ENCODE data around the gene IL27RA. TPM values are rescaled to one million over a fixed set of nuclear protein-coding genes. Genes with fewer than 3 reads are reported as not detected.
"Not testable (repeated sequence)": the region's sequence is repeated elsewhere in the genome, so short reads cannot be mapped to it uniquely, and the experiment has no call there.

IL27RA gene
- total RNA-seq, 1 donor from 2014 or later = 6.5 TPM

- no peak for DNase-seq (ENCODE audit: low spot score in 2 of 2, unreplicated experiment in 2 of 2)
- H3K4me3 Mint-ChIP-seq = no peak overlapping the region
- no peak overlapping the region for H3K27ac Mint-ChIP-seq
- no peaks in the 10 kb centered on the region for H3K27me3 Mint-ChIP-seq (ENCODE audit: low read depth)
- TF ChIP-seq, protein P1, sequence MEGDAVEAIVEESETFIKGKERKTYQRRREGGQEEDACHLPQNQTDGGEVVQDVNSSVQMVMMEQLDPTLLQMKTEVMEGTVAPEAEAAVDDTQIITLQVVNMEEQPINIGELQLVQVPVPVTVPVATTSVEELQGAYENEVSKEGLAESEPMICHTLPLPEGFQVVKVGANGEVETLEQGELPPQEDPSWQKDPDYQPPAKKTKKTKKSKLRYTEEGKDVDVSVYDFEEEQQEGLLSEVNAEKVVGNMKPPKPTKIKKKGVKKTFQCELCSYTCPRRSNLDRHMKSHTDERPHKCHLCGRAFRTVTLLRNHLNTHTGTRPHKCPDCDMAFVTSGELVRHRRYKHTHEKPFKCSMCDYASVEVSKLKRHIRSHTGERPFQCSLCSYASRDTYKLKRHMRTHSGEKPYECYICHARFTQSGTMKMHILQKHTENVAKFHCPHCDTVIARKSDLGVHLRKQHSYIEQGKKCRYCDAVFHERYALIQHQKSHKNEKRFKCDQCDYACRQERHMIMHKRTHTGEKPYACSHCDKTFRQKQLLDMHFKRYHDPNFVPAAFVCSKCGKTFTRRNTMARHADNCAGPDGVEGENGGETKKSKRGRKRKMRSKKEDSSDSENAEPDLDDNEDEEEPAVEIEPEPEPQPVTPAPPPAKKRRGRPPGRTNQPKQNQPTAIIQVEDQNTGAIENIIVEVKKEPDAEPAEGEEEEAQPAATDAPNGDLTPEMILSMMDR (IDR thresholded peaks at IDR 0.05; ENCODE audit: unreplicated experiment) = no peak
- peaks cover 6% of the 10 kb centered on the region for H3K4me1 Mint-ChIP-seq
- H3K9me3 Mint-ChIP-seq = no peaks in the 10 kb centered on the region
- H3K36me3 Mint-ChIP-seq = no peaks in the 10 kb centered on the region
Observed at GRCh38 chr19:14022469-14022868, 9.1 kb upstream of the IL27RA start.

DNA sequence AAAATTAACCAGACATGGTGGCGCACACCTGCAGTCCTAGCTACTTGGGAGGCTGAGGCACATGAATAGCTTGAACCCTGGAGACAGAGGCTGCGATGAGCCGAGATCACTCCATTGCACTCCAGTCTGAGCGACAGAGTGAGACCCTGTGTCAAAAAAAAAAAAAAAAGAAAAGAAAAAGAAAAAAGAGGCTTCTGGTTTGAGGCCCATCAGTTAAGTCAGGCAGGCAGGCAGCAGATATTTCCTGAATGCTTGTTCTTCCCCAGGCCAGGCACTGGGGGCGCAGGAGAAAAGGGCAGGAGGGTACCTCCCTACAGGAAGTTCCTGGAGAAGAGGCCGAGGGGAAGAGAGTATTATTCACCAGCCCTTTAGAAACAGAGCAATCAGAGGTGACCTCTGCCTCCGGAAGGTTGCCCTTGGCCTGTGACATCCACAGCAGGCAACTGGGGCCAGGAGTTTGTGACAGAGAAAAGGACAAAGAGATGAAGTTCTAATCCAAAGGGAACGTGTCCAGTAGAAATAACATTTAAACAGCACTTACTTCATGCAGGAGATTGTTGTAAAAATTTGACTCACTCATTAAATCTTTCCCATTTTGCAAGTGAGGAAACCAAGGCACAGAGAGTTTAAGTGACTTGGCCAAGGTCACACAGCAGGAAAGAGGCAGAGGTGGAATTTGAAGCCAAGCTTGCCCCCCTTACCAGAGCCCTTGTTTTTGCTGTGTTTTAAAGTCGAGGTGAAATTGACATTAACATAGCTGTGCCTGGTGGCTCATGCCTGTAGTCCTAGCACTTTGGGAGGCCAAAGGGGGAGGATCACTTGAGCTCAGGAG lies 7.9 kb upstream of the IL27RA start:
- no peak overlapping the region for H3K4me3 Mint-ChIP-seq
- H3K27me3 Mint-ChIP-seq (ENCODE audit: low read depth) = peaks cover 4% of the 10 kb centered on the region
- no peaks in the 10 kb centered on the region for H3K36me3 Mint-ChIP-seq
- TF ChIP-seq, protein P1 (IDR thresholded peaks at IDR 0.05; ENCODE audit: unreplicated experiment) = peak; percentile 17
- no peaks in the 10 kb centered on the region for H3K9me3 Mint-ChIP-seq
- H3K27ac Mint-ChIP-seq = peak overlapping the region; percentile 47
- no peak for DNase-seq (ENCODE audit: low spot score in 2 of 2, unreplicated experiment in 2 of 2)
- peaks cover 6% of the 10 kb centered on the region for H3K4me1 Mint-ChIP-seq

GRCh38 chr19:14026652-14027192 lies 4.8 kb upstream of the IL27RA start:
- not testable (repeated sequence) for H3K4me3 Mint-ChIP-seq; DNase-seq (ENCODE audit: low spot score in 2 of 2, unreplicated experiment in 2 of 2); H3K27ac Mint-ChIP-seq; H3K4me1 Mint-ChIP-seq; H3K36me3 Mint-ChIP-seq; H3K9me3 Mint-ChIP-seq
- peaks cover 16% of the 10 kb centered on the region for H3K27me3 Mint-ChIP-seq (ENCODE audit: low read depth)

- TF ChIP-seq, protein P1 (IDR thresholded peaks at IDR 0.05; ENCODE audit: unreplicated experiment) = no peak
- Mint-ChIP-seq H3K4me1 (peaks cover 4% of the 10 kb centered on the region), H3K27me3 (ENCODE audit: low read depth) (peaks cover 16% of the 10 kb centered on the region), H3K4me3 (no peak within 1 kb of the TSS), H3K27ac (no peak within 1 kb of the TSS), H3K9me3 (no peaks in the 10 kb centered on the region), H3K36me3 (no peaks in the 10 kb centered on the region)
- DNase-seq (ENCODE audit: low spot score in 2 of 2, unreplicated experiment in 2 of 2) = no peak
Observed at GRCh38 chr19:14027856-14028450, 3.6 kb upstream of the IL27RA start, which contains the start of gene RLN3. TSS of gene RLN3 (plus strand) at chr19:14028148. CDS start at chr19:14028205, 57 bp downstream.

GRCh38 chr19:14028901-14029300 lies 2.7 kb upstream of the IL27RA start:
- Mint-ChIP-seq H3K4me1 (peaks cover 3% of the 10 kb centered on the region), H3K27ac (no peak overlapping the region), H3K9me3 (no peaks in the 10 kb centered on the region), H3K27me3 (ENCODE audit: low read depth) (peaks cover 16% of the 10 kb centered on the region), H3K36me3 (no peaks in the 10 kb centered on the region), H3K4me3 (no peak overlapping the region)
- TF ChIP-seq, protein P1 (IDR thresholded peaks at IDR 0.05; ENCODE audit: unreplicated experiment) = no peak
- DNase-seq (ENCODE audit: low spot score in 2 of 2, unreplicated experiment in 2 of 2) = no peak

All from mesothelial cell of epicardium (in vitro differentiated cells).